HepG2 (cell line): ENCODE results near the gene WDR27. TPM values are rescaled to one million over a fixed set of nuclear protein-coding genes. Genes with fewer than 3 reads are reported as not detected.

Experiments
- ATAC-seq: fragments of 200-7000 bp; cut with Tn5 transposase; 3 replicates; pipeline ENCODE4 v1.9.1; 2020; ENCODE audit warnings: mild to moderate bottlenecking, moderate library complexity
- BruUV-seq: library from RNA; stranded (reverse); fragments of 400-500 nt; replicated peaks from 2 replicates; lab custom pipeline; 2021; lab: Mats Ljungman, UMichigan
- CTCF ChIA-PET: fragments of 300-600 bp; formaldehyde crosslinking; extraction: SDS; loops from one replicate; lab custom pipeline; 2021; ENCODE audit warnings: low total read pairs, inconsistent platforms, low intra/inter-chr PET ratio; lab: Yijun Ruan, JAX
- POLR2A ChIA-PET: fragments of 350-600 bp; sonication (Branson Sonifier 250); formaldehyde crosslinking; loops from one replicate; lab custom pipeline; 2020; ENCODE audit warnings: antibody characterized with exemption, inconsistent platforms; lab: Yijun Ruan, JAX
- DNase-seq: peaks from one replicate; pipeline ENCODE4 v3.0.0-alpha.2; 2015; ENCODE audit warnings: low spot score
- FAIRE-seq: peaks from 3 replicates; lab custom pipeline; 2011; peaks lifted over from hg19 to GRCh38; lab: Jason Lieb, UNC
- H2AFZ ChIP-seq: one replicate; pipeline ENCODE4 v1.6.1; 2011; ENCODE audit warnings: low read length, inconsistent platforms
- H3K27ac ChIP-seq: fragments of 300-600 bp; 3 replicates; pipeline ENCODE4 v1.8.0; 2011; ENCODE audit warnings: mixed run types, mild to moderate bottlenecking, mixed read lengths, low read length, inconsistent platforms; ENCODE audit not compliant: insufficient read depth; ENCODE audit errors: extremely low read length
- H3K27me3 ChIP-seq, 2 experiments: fragments of 200-600 bp in 1 of 2; 2 replicates in 1 of 2; 3 replicates in 1 of 2; pipeline versions ENCODE4 v1.6.0 to v1.8.0; 2011; ENCODE audit warnings: low read length in 2 of 2, mild to moderate bottlenecking in 2 of 2, moderate library complexity in 2 of 2, inconsistent platforms in 1 of 2; ENCODE audit not compliant: insufficient read depth in 2 of 2, control insufficient read depth in 1 of 2
- H3K36me3 ChIP-seq, 2 experiments: fragments of 200-600 bp in 1 of 2; replicated peaks in 1 of 2; 2 replicates in 1 of 2; 3 replicates in 1 of 2; pipeline versions ENCODE4 v1.5.1 to v1.8.0; 2011; ENCODE audit warnings: low read length in 2 of 2, inconsistent platforms in 1 of 2; ENCODE audit not compliant: insufficient read depth in 2 of 2, control insufficient read depth in 1 of 2
- H3K4me1 ChIP-seq: 2 replicates; pipeline ENCODE4 v1.5.1; 2012; ENCODE audit warnings: low read length, inconsistent platforms; ENCODE audit not compliant: insufficient read depth
- H3K4me2 ChIP-seq: 2 replicates; pipeline ENCODE4 v1.6.0; 2011; ENCODE audit warnings: low read depth, low read length, inconsistent platforms
- H3K4me3 ChIP-seq, 3 experiments: fragments of 200-600 bp in 1 of 3; sonication (generic), shearing (Covaris generic) in 1 of 3; replicated peaks in 1 of 3; 2 replicates each; pipeline ENCODE4 v1.5.1; 2011 to 2016; ENCODE audit warnings: low read length in 3 of 3, inconsistent platforms in 2 of 3, low read depth in 2 of 3, mild to moderate bottlenecking in 2 of 3, control low read depth in 1 of 3, mixed read lengths in 1 of 3; ENCODE audit not compliant: insufficient read depth in 1 of 3
- H3K79me2 ChIP-seq: one replicate; pipeline ENCODE4 v1.6.1; 2011; ENCODE audit warnings: low read length, inconsistent platforms; ENCODE audit not compliant: insufficient read depth
- H3K9ac ChIP-seq: 2 replicates; pipeline ENCODE4 v1.6.0; 2011; ENCODE audit warnings: mild to moderate bottlenecking, low read depth, low read length, inconsistent platforms; ENCODE audit not compliant: insufficient read depth
- H3K9me3 ChIP-seq: 2 replicates; pipeline ENCODE4 v1.5.1; 2012; ENCODE audit warnings: mild to moderate bottlenecking, low read length
- H4K20me1 ChIP-seq: 2 replicates; pipeline ENCODE4 v1.6.0; 2011; ENCODE audit warnings: inconsistent platforms, mild to moderate bottlenecking, low read length, moderate library complexity; ENCODE audit not compliant: insufficient read depth
- GTF3A ChIP-seq: sonication (generic); formaldehyde crosslinking; conservative IDR thresholded peaks from 2 replicates; pipeline ENCODE4 v1.4.0; 2020; ENCODE audit warnings: mild to moderate bottlenecking, missing genetic modification reagents
- JDP2 ChIP-seq: sonication (generic); formaldehyde crosslinking; IDR thresholded peaks from 2 replicates; pipeline ENCODE4 v1.8.1; 2022; ENCODE audit warnings: missing genetic modification reagents, borderline replicate concordance
- KDM2A ChIP-seq: sonication (generic); formaldehyde crosslinking; IDR thresholded peaks from 2 replicates; pipeline ENCODE4 v1.4.0; 2020; ENCODE audit warnings: low read depth, missing genetic modification reagents, borderline replicate concordance
- POLR2AphosphoS5 ChIP-seq: IDR thresholded peaks from 2 replicates; pipeline ENCODE4 v1.6.1; 2012; ENCODE audit warnings: low read depth, low read length
- SALL2 ChIP-seq: sonication (generic); formaldehyde crosslinking; IDR thresholded peaks from 2 replicates; pipeline ENCODE4 v1.8.1; 2023; ENCODE audit warnings: mild to moderate bottlenecking, missing genetic modification reagents, inconsistent platforms
- ZNF839 ChIP-seq: sonication (generic); formaldehyde crosslinking; IDR thresholded peaks from 2 replicates; pipeline ENCODE4 v1.4.0; 2020; ENCODE audit warnings: missing genetic modification reagents, mild to moderate bottlenecking, borderline replicate concordance
- ZSCAN31 ChIP-seq: sonication (generic); formaldehyde crosslinking; IDR thresholded peaks from 2 replicates; pipeline ENCODE4 v1.5.0; 2020; ENCODE audit warnings: low read depth, mild to moderate bottlenecking, missing genetic modification reagents
- WGBS: methylation state at CpG from one replicate; pipeline ENCODE4 v1.1.6; 2017; ENCODE audit warnings: low lambda C conversion rate; 5-methylcytosine and 5-hydroxymethylcytosine counted together
- in situ Hi-C: cut with HindIII; loops from 2 replicates; pipeline ENCODE4 v1.10.0; 2017; ENCODE audit warnings: low pct_unique_long_range_greater_than_20kb; ENCODE audit not compliant: extremely low pct_ligation_motif_present
- intact Hi-C: fragments of 100-400 bp; cut with micrococcal nuclease; formaldehyde crosslinking; loops from one replicate; pipeline ENCODE4 v1.10.0; 2022; ENCODE audit not compliant: unreplicated experiment
- polyA plus RNA-seq, 8 experiments: library from polyadenylated mRNA; depleted of rRNA in 3 of 8; stranded (reverse) in 7 of 8; unstranded in 1 of 8; fragments of >200 nt; fragmentation: Illumina TruSeq in 4 of 8; extraction: Trizol in 4 of 8; gene quantifications; 2 replicates each; pipeline versions ENCODE4 v1.2.1 to v1.2.3, GENCODE V29; 2011 to 2016; ENCODE audit warnings: low read depth in 4 of 8, missing spikeins in 1 of 8, mixed read lengths in 1 of 8; ENCODE audit not compliant: insufficient read depth in 1 of 8
- total RNA-seq, 5 experiments: library from RNA; depleted of rRNA; stranded (reverse); fragments of >200 nt; fragmentation: Illumina TruSeq; extraction: Trizol; gene quantifications; 2 replicates each; pipeline ENCODE4 v1.2.3, GENCODE V29; 2016; ENCODE audit warnings: low read depth in 1 of 5

Gene WDR27
- total and polyA plus RNA-seq, 2 of the 13 experiments (the other 11 are each of a cell fraction or from before 2014, with no cell fraction given), result 34.1 to 80.3 TPM

DNA sequence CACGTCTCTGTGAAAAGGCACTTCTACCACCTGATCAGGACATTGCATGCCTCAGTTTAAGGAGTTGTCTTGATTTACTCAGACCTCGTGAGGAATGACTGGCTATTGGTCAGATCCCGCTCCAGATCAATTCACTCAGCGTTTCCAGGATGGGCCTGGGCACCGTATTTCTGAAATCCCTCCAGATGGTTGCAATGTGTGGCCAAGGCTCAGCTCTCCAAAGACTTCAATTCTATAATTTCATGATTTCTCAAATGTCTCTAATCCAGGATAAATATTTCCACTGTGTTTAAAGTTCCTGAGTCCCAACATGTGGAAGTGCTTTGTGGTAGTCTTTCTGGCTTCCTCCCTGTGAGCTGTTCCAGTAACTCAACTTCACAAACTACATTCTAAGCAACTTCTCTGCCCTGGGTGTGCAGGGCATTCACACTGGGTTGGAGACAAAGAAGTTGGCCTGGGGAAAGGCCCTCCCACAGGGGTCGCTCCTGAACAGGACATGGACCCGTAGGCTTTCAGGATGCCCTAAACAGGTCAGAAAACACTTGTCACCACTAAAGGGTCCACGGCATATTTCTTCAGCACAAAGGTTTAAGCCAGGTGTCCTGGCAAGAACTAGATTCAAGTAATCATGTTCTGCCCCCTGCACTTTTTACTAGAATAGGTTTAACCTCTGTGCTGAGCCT is 212.1 kb downstream of the WDR27 start:
- intact Hi-C loops (no loop called here), in situ Hi-C loops (no loop called here)
- TF ChIP-seq GTF3A (CRISPR knock-in tag) (no peak), ZSCAN31 (CRISPR knock-in tag) (no peak), POLR2AphosphoS5 (no peak), KDM2A (CRISPR knock-in tag) (no peak), ZNF839 (CRISPR knock-in tag) (no peak), SALL2 (CRISPR knock-in tag) (no peak), JDP2 (CRISPR knock-in tag) (no peak)
- Histone ChIP-seq H3K79me2 (no peaks in the 10 kb centered on the region), H3K27me3 (no peaks in the 10 kb centered on the region), H3K9me3 (no peaks in the 10 kb centered on the region), H3K4me3 (no peak overlapping the region), H4K20me1 (no peaks in the 10 kb centered on the region), H2AFZ (no peak overlapping the region), H3K4me1 (no peaks in the 10 kb centered on the region), H3K9ac (no peak overlapping the region), H3K27ac (no peak overlapping the region), H3K36me3 (no peaks in the 10 kb centered on the region), H3K4me2 (no peak overlapping the region)
- no TSS peak for BruUV-seq
- POLR2A ChIA-PET, result no interaction called here
- 93% methylated on average over 8 of the region's 8 CpGs for WGBS
- no peak for DNase-seq
- no peak for FAIRE-seq
- CTCF ChIA-PET, result no interaction called here
- no peak for ATAC-seq
